Upper lobe of left lung (tissue), 6 donors: Measurements from ENCODE around the gene VMAC. TPM values are rescaled to one million over a fixed set of nuclear protein-coding genes. Genes with fewer than 3 reads are reported as not detected.

ENCODE experiments used
- ATAC-seq, 2 donors: fragments of 200-7000 bp; cut with Tn5 transposase; one replicate each; pipeline ENCODE4 v1.9.1; 2022; ENCODE audit warnings: mild to moderate bottlenecking in 2 of 2, moderate library complexity in 2 of 2; ENCODE audit not compliant: low FRiP score in 2 of 2
- DNase-seq, 2 donors: peaks; one replicate each; pipeline ENCODE4 v3.0.0-alpha.2; 2019 to 2020
- H3K27ac ChIP-seq, 4 donors: fragments of 200-600 bp; sonication (generic); one replicate each; pipeline ENCODE4 v1.5.1; 2016 to 2019
- H3K27me3 ChIP-seq, 4 donors: fragments of 200-600 bp; sonication (generic); one replicate each; pipeline ENCODE4 v1.5.1; 2017 to 2019
- H3K36me3 ChIP-seq, 4 donors: fragments of 200-600 bp; sonication (generic); one replicate each; pipeline ENCODE4 v1.5.1; 2016 to 2019
- H3K4me1 ChIP-seq, 4 donors: fragments of 200-600 bp; sonication (generic); one replicate each; pipeline ENCODE4 v1.5.1; 2018 to 2019
- H3K4me3 ChIP-seq, 4 donors: fragments of 200-600 bp; sonication (generic); one replicate each; pipeline ENCODE4 v1.5.1; 2017 to 2019; ENCODE audit warnings: mild to moderate bottlenecking in 2 of 4, moderate library complexity in 1 of 4
- H3K9me3 ChIP-seq, 4 donors: fragments of 200-600 bp; sonication (generic); one replicate each; pipeline ENCODE4 v1.5.1; 2018 to 2019
- EP300 ChIP-seq, 4 donors: sonication (generic); formaldehyde crosslinking; IDR thresholded peaks; one replicate each; pipeline ENCODE4 v1.5.1; 2017; ENCODE audit warnings: antibody characterized with exemption in 4 of 4, control low read depth in 2 of 4
- POLR2A ChIP-seq, 4 donors: fragments of 450-650 bp; IDR thresholded peaks; one replicate each; pipeline ENCODE4 v1.5.1; 2016 to 2017; ENCODE audit warnings: antibody characterized with exemption in 4 of 4, mild to moderate bottlenecking in 2 of 4
- POLR2AphosphoS5 ChIP-seq, 2 donors: sonication (generic); formaldehyde crosslinking; IDR thresholded peaks; one replicate each; pipeline ENCODE4 v1.5.1; 2017; ENCODE audit warnings: antibody characterized with exemption in 2 of 2
- WGBS, 2 donors: methylation state at CpG; one replicate each; pipeline ENCODE4 v1.1.5; 2017 to 2018; 5-methylcytosine and 5-hydroxymethylcytosine counted together
- total RNA-seq, 6 donors: library from RNA; depleted of rRNA in 4 of 6; stranded (reverse); fragments of >200 nt in 4 of 6; gene quantifications; one replicate each; pipeline versions ENCODE4 v1.1.0 to v1.2.1, GENCODE V29; 2016 to 2021
- TF ChIP-seq, protein P1 (sequence below), 6 experiments: fragments of 450-650 bp in 4 of 6; fragments of 200-600 bp in 2 of 6; sonication (generic) in 2 of 6; IDR thresholded peaks; one replicate each; pipeline ENCODE4 v1.5.1; 2016 to 2019; ENCODE audit warnings: antibody characterized with exemption in 6 of 6
- donor health status: DM: no; HTN: no; CAD: no; lungs with moderate emphysema.
- donor health status: DM: no; HTN: yes; CAD: no; lungs with severe emphysema.

VMAC gene
- total RNA-seq, 6 donors from 2014 or later = 4.1 to 38.8 (median 9.3) TPM

DNA sequence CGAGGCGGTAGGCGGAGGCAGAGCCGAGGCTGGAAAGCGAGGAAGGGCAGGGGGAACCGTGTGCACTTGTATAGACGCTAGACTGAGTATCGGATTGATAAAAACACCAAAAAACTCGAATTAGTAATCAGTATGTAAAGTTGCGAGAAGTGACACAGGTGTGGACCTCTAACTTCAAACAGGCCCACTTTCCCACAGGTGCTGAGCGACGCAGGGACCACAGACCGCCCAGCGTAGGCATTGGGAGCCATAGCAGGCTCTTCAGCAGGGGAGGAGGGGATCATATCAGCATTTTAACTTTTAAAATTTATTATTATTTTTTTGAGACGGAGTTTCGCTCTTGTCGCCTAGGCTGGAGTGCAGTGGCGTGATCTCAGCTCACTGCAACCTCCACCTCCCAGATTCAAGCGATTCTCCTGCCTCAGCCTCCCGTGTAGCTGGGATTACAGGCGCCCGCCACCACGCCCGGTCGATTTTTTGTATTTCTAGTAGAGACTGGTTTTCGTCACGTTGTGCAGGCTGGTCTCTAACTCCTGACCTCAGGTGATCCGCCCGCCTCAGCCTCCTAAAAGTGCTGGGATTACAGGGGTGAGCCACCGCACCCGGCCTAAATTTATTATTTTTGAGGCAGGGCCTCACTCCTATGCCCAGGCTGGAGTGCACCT lies 574 bp downstream of the VMAC start:
- Histone ChIP-seq H3K27ac (peak overlapping the region; percentile 73 to 95 (median 86)), H3K4me1 (peaks cover 20 to 30% (median 22%) of the 10 kb centered on the region in 4 donors), H3K4me3 (peak overlapping the region; percentile 75 to 96 (median 79)), H3K9me3 (no peaks in the 10 kb centered on the region), H3K36me3 (peaks cover 4 to 25% (median 12%) of the 10 kb centered on the region in 4 donors), H3K27me3 (no peaks in the 10 kb centered on the region)
- 48 to 53% methylated on average over 31 of the region's 31 CpGs for WGBS, 2 donors
- DNase-seq = no peak
- ATAC-seq = no peak
- TF ChIP-seq EP300 (IDR thresholded peaks at IDR 0.05) (no peak), POLR2A (IDR thresholded peaks at IDR 0.05) (no peak), POLR2AphosphoS5 (IDR thresholded peaks at IDR 0.05) (no peak)
- TF ChIP-seq, protein P1, sequence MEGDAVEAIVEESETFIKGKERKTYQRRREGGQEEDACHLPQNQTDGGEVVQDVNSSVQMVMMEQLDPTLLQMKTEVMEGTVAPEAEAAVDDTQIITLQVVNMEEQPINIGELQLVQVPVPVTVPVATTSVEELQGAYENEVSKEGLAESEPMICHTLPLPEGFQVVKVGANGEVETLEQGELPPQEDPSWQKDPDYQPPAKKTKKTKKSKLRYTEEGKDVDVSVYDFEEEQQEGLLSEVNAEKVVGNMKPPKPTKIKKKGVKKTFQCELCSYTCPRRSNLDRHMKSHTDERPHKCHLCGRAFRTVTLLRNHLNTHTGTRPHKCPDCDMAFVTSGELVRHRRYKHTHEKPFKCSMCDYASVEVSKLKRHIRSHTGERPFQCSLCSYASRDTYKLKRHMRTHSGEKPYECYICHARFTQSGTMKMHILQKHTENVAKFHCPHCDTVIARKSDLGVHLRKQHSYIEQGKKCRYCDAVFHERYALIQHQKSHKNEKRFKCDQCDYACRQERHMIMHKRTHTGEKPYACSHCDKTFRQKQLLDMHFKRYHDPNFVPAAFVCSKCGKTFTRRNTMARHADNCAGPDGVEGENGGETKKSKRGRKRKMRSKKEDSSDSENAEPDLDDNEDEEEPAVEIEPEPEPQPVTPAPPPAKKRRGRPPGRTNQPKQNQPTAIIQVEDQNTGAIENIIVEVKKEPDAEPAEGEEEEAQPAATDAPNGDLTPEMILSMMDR (IDR thresholded peaks at IDR 0.05) = no peak

DNA sequence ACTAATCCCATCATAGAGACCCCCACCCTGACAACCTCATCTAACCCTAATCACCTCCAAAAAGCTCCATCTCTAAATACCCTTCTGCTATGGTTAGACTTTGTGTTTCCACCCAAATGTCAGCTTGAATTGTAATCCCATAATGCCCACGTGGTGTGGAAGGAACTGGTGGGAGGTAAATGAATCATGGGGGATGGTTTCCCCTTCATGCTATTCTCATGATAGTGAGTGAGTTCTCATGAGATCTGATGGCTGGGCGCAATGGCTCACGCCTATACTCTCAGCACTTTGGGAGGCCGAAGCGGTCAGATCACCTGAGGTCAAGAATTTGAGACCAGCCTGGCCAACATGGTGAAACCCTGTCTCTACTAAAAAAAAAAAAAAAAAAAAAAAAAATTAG lies 2.6 kb downstream of the VMAC start:
- no peak for ATAC-seq
- Histone ChIP-seq H3K27me3 (no peaks in the 10 kb centered on the region), H3K36me3 (peaks cover 4 to 27% (median 12%) of the 10 kb centered on the region in 4 donors), H3K27ac (no peak overlapping the region), H3K4me1 (peaks cover 18 to 25% (median 19%) of the 10 kb centered on the region in 4 donors), H3K9me3 (no peaks in the 10 kb centered on the region), H3K4me3 (no peak overlapping the region)
- TF ChIP-seq POLR2AphosphoS5 (IDR thresholded peaks at IDR 0.05) (no peak), EP300 (IDR thresholded peaks at IDR 0.05) (no peak), POLR2A (IDR thresholded peaks at IDR 0.05) (no peak)
- TF ChIP-seq, protein P1 (IDR thresholded peaks at IDR 0.05) = no peak
- DNase-seq = no peak
- WGBS, 2 donors = 69 to 74% methylated on average over 3 to 5 of the region's 5 CpGs

DNA sequence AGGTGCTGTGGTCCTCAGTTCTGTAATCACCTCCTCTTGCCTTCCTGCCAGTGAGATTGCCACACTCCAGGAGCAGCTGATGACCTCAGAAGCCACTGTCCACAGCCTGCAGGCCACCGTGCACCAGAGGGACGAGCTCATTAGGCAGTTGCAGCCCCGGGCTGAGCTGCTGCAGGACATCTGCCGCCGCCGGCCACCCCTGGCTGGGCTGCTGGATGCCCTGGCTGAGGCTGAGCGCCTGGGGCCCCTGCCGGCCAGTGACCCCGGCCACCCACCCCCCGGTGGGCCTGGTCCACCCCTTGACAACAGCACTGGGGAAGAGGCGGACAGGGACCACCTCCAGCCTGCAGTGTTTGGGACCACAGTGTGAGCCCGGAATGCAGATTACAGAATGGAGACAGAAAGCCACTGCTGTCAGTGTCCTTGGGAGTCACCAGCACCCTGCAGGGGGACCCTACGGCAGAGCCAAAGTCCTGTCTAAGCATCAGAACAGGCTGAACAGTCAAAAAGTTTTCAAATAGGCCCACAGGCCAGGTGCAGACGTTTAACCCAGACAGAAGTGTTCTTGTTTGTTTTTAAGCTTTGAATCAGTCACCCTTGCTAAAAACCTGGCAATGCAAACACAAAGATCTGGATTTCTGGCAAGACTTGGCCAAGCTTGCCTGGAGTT lies 4.2 kb downstream of the VMAC start:
- peaks cover 11 to 20% (median 13%) of the 10 kb centered on the region in 4 donors for H3K4me1 ChIP-seq
- no peaks in the 10 kb centered on the region for H3K9me3 ChIP-seq
- H3K4me3 ChIP-seq = no peak overlapping the region
- no peaks in the 10 kb centered on the region for H3K27me3 ChIP-seq
- TF ChIP-seq POLR2AphosphoS5 (IDR thresholded peaks at IDR 0.05) = no peak
- TF ChIP-seq POLR2A (IDR thresholded peaks at IDR 0.05) = no peak
- TF ChIP-seq, protein P1 (IDR thresholded peaks at IDR 0.05) = no peak
- no peak for TF ChIP-seq EP300 (IDR thresholded peaks at IDR 0.05)
- no peak overlapping the region for H3K27ac ChIP-seq
- 76 to 82% methylated on average over 3 to 5 of the region's 14 CpGs for WGBS, 2 donors
- peaks cover 4 to 27% (median 12%) of the 10 kb centered on the region in 4 donors for H3K36me3 ChIP-seq
- DNase-seq (peak in 1 of 2 donors; percentile 74), ATAC-seq (no peak)

DNA sequence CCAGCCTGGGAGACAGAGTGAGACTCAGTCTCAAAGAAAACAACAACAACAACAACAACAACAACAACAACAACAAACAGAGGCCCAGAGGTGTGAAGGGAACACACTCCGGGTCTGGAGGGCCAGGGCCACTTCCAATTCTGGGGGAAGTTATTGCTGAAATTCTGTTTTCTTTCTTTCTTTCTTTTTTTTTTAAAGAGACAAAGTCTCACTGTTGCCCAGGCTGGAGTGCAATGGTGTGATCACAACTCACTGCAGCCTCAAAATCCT lies 5.9 kb downstream of the VMAC start:
- no peaks in the 10 kb centered on the region for H3K9me3 ChIP-seq
- H3K27me3 ChIP-seq = no peaks in the 10 kb centered on the region
- H3K36me3 ChIP-seq = peaks cover 4 to 39% (median 16%) of the 10 kb centered on the region in 4 donors
- TF ChIP-seq, protein P1 (IDR thresholded peaks at IDR 0.05) = no peak
- TF ChIP-seq EP300 (IDR thresholded peaks at IDR 0.05) (no peak), POLR2A (IDR thresholded peaks at IDR 0.05) (no peak), POLR2AphosphoS5 (IDR thresholded peaks at IDR 0.05) (no peak)
- H3K4me1 ChIP-seq = peaks cover 12 to 31% (median 24%) of the 10 kb centered on the region in 4 donors
- WGBS, 2 donors = 75 to 95% methylated on average over 1 of the region's 1 CpG
- DNase-seq (no peak), ATAC-seq (no peak)
- H3K4me3 ChIP-seq = no peak overlapping the region
- H3K27ac ChIP-seq = no peak overlapping the region
